ENCODE measurements around the gene PDGFB. TPM values are rescaled to one million over a fixed set of nuclear protein-coding genes. Genes with fewer than 3 reads are reported as not detected.

Gene PDGFB
- total RNA-seq, 1 experiment from 2014 or later, result 39.7 TPM

- intact Hi-C loops (cut with micrococcal nuclease; ENCODE audit: unreplicated experiment), result no loop called here
- no peaks in the 10 kb centered on the region for H3K9me2 ChIP-seq (ENCODE audit: insufficient read depth)
- BruUV-seq (replicated peaks), result no TSS peak
- no peaks in the 10 kb centered on the region for H3K27me3 ChIP-seq (ENCODE audit: insufficient read depth, low read depth)
- no peak overlapping the region for H3K27ac ChIP-seq
- CTCF ChIA-PET, result no interaction called here
- TF ChIP-seq EZH2 (IDR thresholded peaks at IDR 0.05; ENCODE audit: low read depth) (no peak), CTCF (conservative IDR thresholded peaks at IDR 0.05) (no peak)
- no peak overlapping the region for H3K4me3 ChIP-seq
- no peaks in the 10 kb centered on the region for H4K20me1 ChIP-seq (ENCODE audit: insufficient read depth)
- peaks cover 13% of the 10 kb centered on the region for H3K4me1 ChIP-seq (replicated peaks; ENCODE audit: insufficient read depth)
- POLR2A ChIA-PET (ENCODE audit: unreplicated experiment), result no interaction called here
- H3F3A ChIP-seq (ENCODE audit: insufficient read depth, low read depth), result peaks cover 8% of the 10 kb centered on the region; the same call in 1 of the 2 replicates
- H3K9me3 ChIP-seq (ENCODE audit: insufficient read depth, low read depth), result no peaks in the 10 kb centered on the region
- H3K36me3 ChIP-seq (ENCODE audit: low read depth), result no peaks in the 10 kb centered on the region
- no peaks in the 10 kb centered on the region for H3K79me2 ChIP-seq (ENCODE audit: low read depth)
- DNase-seq, result no peak
- no peak overlapping the region for H2AFZ ChIP-seq
- no peak overlapping the region for H3K4me2 ChIP-seq
These were observed 14.9 kb upstream of the PDGFB start for GRCh38 chr22:39259666-39260065.

GRCh38 chr22:39257901-39258475 lies 13.2 kb upstream of the PDGFB start:
- DNase-seq, result no peak
- CTCF ChIA-PET, result no interaction called here
- no TSS peak for BruUV-seq (replicated peaks)
- no peaks in the 10 kb centered on the region for H3K27me3 ChIP-seq (ENCODE audit: insufficient read depth, low read depth)
- no peaks in the 10 kb centered on the region for H3K36me3 ChIP-seq (ENCODE audit: low read depth)
- no peak overlapping the region for H3K4me2 ChIP-seq
- no peaks in the 10 kb centered on the region for H3K79me2 ChIP-seq (ENCODE audit: low read depth)
- POLR2A ChIA-PET (ENCODE audit: unreplicated experiment), result no interaction called here
- no peak overlapping the region for H3K27ac ChIP-seq
- no peak overlapping the region for H3K4me3 ChIP-seq
- intact Hi-C loops (cut with micrococcal nuclease; ENCODE audit: unreplicated experiment), result no loop called here
- peaks cover 30% of the 10 kb centered on the region for H3K4me1 ChIP-seq (replicated peaks; ENCODE audit: insufficient read depth)
- no peaks in the 10 kb centered on the region for H4K20me1 ChIP-seq (ENCODE audit: insufficient read depth)
- H3K9me2 ChIP-seq (ENCODE audit: insufficient read depth), result no peaks in the 10 kb centered on the region
- H3F3A ChIP-seq (ENCODE audit: insufficient read depth, low read depth), result peaks cover 13% of the 10 kb centered on the region; the same call in 1 of the 2 replicates
- H2AFZ ChIP-seq, result no peak overlapping the region
- TF ChIP-seq CTCF (conservative IDR thresholded peaks at IDR 0.05) (no peak), EZH2 (IDR thresholded peaks at IDR 0.05; ENCODE audit: low read depth) (no peak)
- H3K9me3 ChIP-seq (ENCODE audit: insufficient read depth, low read depth), result no peaks in the 10 kb centered on the region

- peaks cover 22% of the 10 kb centered on the region; the same call in 1 of the 2 replicates for H3F3A ChIP-seq (ENCODE audit: insufficient read depth, low read depth)
- ChIA-PET CTCF (interaction anchor here (0.6 kb wide), 1 partner anchor 239 kb away, joined by 4 read pairs; no protein-coding TSS in a partner anchor), POLR2A (ENCODE audit: unreplicated experiment) (interaction anchor here (0.5 to 0.6 kb wide), 2 partner anchors 10 to 63 kb away, joined by 3 to 4 read pairs; no protein-coding TSS in a partner anchor)
- DNase-seq, result no peak
- H3K79me2 ChIP-seq (ENCODE audit: low read depth), result no peaks in the 10 kb centered on the region
- no peak overlapping the region for H2AFZ ChIP-seq
- H4K20me1 ChIP-seq (ENCODE audit: insufficient read depth), result no peaks in the 10 kb centered on the region
- no TSS peak for BruUV-seq (replicated peaks)
- H3K4me3 ChIP-seq, result no peak overlapping the region
- intact Hi-C loops (cut with micrococcal nuclease; ENCODE audit: unreplicated experiment), result no loop called here
- no peaks in the 10 kb centered on the region for H3K36me3 ChIP-seq (ENCODE audit: low read depth)
- H3K27me3 ChIP-seq (ENCODE audit: insufficient read depth, low read depth), result no peaks in the 10 kb centered on the region
- H3K4me1 ChIP-seq (replicated peaks; ENCODE audit: insufficient read depth), result peaks cover 40% of the 10 kb centered on the region
- no peaks in the 10 kb centered on the region for H3K9me2 ChIP-seq (ENCODE audit: insufficient read depth)
- H3K4me2 ChIP-seq, result no peak overlapping the region
- no peak for TF ChIP-seq EZH2 (IDR thresholded peaks at IDR 0.05; ENCODE audit: low read depth)
- no peak for TF ChIP-seq CTCF (conservative IDR thresholded peaks at IDR 0.05)
- no peak overlapping the region for H3K27ac ChIP-seq
- no peaks in the 10 kb centered on the region for H3K9me3 ChIP-seq (ENCODE audit: insufficient read depth, low read depth)
These were observed 12.2 kb upstream of the PDGFB start for GRCh38 chr22:39256979-39257378.
